ENCODE results near the gene CCDC107. TPM values are rescaled to one million over a fixed set of nuclear protein-coding genes. Genes with fewer than 3 reads are reported as not detected.

The CCDC107 gene
- total and polyA plus RNA-seq, 7 donors = 15.4 to 49.4 (median 27.9) TPM

- Histone ChIP-seq H3K9me3 (no peaks in the 10 kb centered on the region), H3K27ac (peak overlapping the region; percentile 100), H3K27me3 (ENCODE audit: insufficient read depth in 3 of 3, low read length in 2 of 3) (no peaks in the 10 kb centered on the region), H3K4me3 (peak overlapping the region; percentile 100), H3K36me3 (ENCODE audit: insufficient read depth in 1 of 2, low read depth in 1 of 2) (peaks cover 0 to 52% of the 10 kb centered on the region in 2 donors), H3K4me1 (peaks cover 27% of the 10 kb centered on the region)
- 52 to 55% (median 55%) methylated on average over 12 to 13 of the region's 13 CpGs for WGBS, 3 donors
- TF ChIP-seq CTCF (IDR thresholded peaks at IDR 0.05) = no peak
- no peak for ATAC-seq
- intact Hi-C loops (cut with DNase I) = loop anchor here in 1 of 2 donors (2.0 kb wide), 1 partner anchor 23 kb away; no protein-coding TSS in a partner anchor
- no peak for DNase-seq
These were observed 27.4 kb downstream of the CCDC107 start for GRCh38 chr9:35685506-35685905.

- no peak for DNase-seq
- peaks cover 31% of the 10 kb centered on the region for H3K4me1 ChIP-seq
- intact Hi-C loops (cut with DNase I) = no loop called here
- no peaks in the 10 kb centered on the region for H3K27me3 ChIP-seq (ENCODE audit: insufficient read depth in 3 of 3, low read length in 2 of 3)
- H3K27ac ChIP-seq = peak overlapping the region; percentile 100
- WGBS, 3 donors = 23 to 36% (median 25%) methylated on average over 11 of the region's 11 CpGs
- no peaks in the 10 kb centered on the region for H3K9me3 ChIP-seq
- peak overlapping the region; percentile 100 for H3K4me3 ChIP-seq
- no peak for TF ChIP-seq CTCF (IDR thresholded peaks at IDR 0.05)
- ATAC-seq = peak; percentile 8 to 32 (median 18)
- peaks cover 0 to 52% of the 10 kb centered on the region in 2 donors for H3K36me3 ChIP-seq (ENCODE audit: insufficient read depth in 1 of 2, low read depth in 1 of 2)
These were observed 28.4 kb downstream of the CCDC107 start for GRCh38 chr9:35686222-35687203.

- ATAC-seq = peak in 2 of 4 donors; percentile 2 to 3
- peak overlapping the region; percentile 100 for H3K27ac ChIP-seq
- peak overlapping the region; percentile 100 for H3K4me3 ChIP-seq
- no peak for TF ChIP-seq CTCF (IDR thresholded peaks at IDR 0.05)
- no peaks in the 10 kb centered on the region for H3K9me3 ChIP-seq
- no peaks in the 10 kb centered on the region for H3K27me3 ChIP-seq (ENCODE audit: insufficient read depth in 3 of 3, low read length in 2 of 3)
- peaks cover 0 to 52% of the 10 kb centered on the region in 2 donors for H3K36me3 ChIP-seq (ENCODE audit: insufficient read depth in 1 of 2, low read depth in 1 of 2)
- DNase-seq = no peak
- 29 to 32% (median 31%) methylated on average over 2 of the region's 2 CpGs for WGBS, 3 donors
- intact Hi-C loops (cut with DNase I) = no loop called here
- H3K4me1 ChIP-seq = peaks cover 36% of the 10 kb centered on the region
These were observed 29.2 kb downstream of the CCDC107 start for GRCh38 chr9:35687306-35687705.

GRCh38 chr9:35687972-35688557 lies 30.0 kb downstream of the CCDC107 start:
- Histone ChIP-seq H3K27ac (peak overlapping the region; percentile 100), H3K9me3 (no peaks in the 10 kb centered on the region), H3K27me3 (ENCODE audit: insufficient read depth in 3 of 3, low read length in 2 of 3) (no peaks in the 10 kb centered on the region), H3K36me3 (ENCODE audit: insufficient read depth in 1 of 2, low read depth in 1 of 2) (peaks cover 0 to 45% of the 10 kb centered on the region in 2 donors), H3K4me3 (peak overlapping the region; percentile 100), H3K4me1 (peaks cover 36% of the 10 kb centered on the region)
- ATAC-seq (peak; percentile 38 to 53 (median 48)), DNase-seq (peak; percentile 58 to 87)
- TF ChIP-seq CTCF (IDR thresholded peaks at IDR 0.05) = no peak
- 16 to 29% (median 25%) methylated on average over 2 of the region's 2 CpGs for WGBS, 3 donors
- intact Hi-C loops (cut with DNase I) = no loop called here
